ENCODE results near the gene DCC.

GRCh38 chr18:53442415-53442783, 1102.4 kb downstream of the DCC start:
- no peak for TF ChIP-seq CTCF (IDR thresholded peaks at IDR 0.05)
- no peak for TF ChIP-seq POLR2AphosphoS5 (IDR thresholded peaks at IDR 0.05)
- no peak for TF ChIP-seq POLR2A (IDR thresholded peaks at IDR 0.05)

All from upper lobe of left lung (tissue), 4 donors.